IMR-90 (cell line): Measurements from ENCODE around the gene PLA2G4B. TPM values are rescaled to one million over a fixed set of nuclear protein-coding genes. Genes with fewer than 3 reads are reported as not detected.

Experiments used
- ATAC-seq: fragments of 200-7000 bp; cut with Tn5 transposase; 2 replicates; pipeline ENCODE4 v1.9.1; 2020; ENCODE audit warnings: low read depth, mild to moderate bottlenecking, moderate library complexity
- BruUV-seq: library from RNA; stranded (reverse); fragments of 400-500 nt; replicated peaks from 2 replicates; lab custom pipeline; 2021; lab: Mats Ljungman, UMichigan
- CTCF ChIA-PET: fragments of 300-600 bp; formaldehyde crosslinking; extraction: SDS; loops from one replicate; lab custom pipeline; 2021; ENCODE audit warnings: antibody characterized with exemption; lab: Yijun Ruan, JAX
- POLR2A ChIA-PET: fragments of 300-600 bp; sonication (Branson Sonifier 250); formaldehyde crosslinking; loops from one replicate; lab custom pipeline; 2022; ENCODE audit warnings: antibody characterized with exemption; ENCODE audit not compliant: unreplicated experiment; lab: Charles Lee
- DNase-seq: peaks from one replicate; pipeline ENCODE4 v3.0.0; 2013
- H2AFZ ChIP-seq: replicated peaks from 2 replicates; pipeline ENCODE3; 2013; ENCODE audit warnings: low read length, mild to moderate bottlenecking; ENCODE audit not compliant: poor library complexity
- H2AK5ac ChIP-seq: 2 replicates; pipeline ENCODE4 v1.6.1; 2013; ENCODE audit warnings: low read depth, low read length, inconsistent platforms
- H2AK9ac ChIP-seq: replicated peaks from 2 replicates; pipeline ENCODE3; 2013; ENCODE audit warnings: mild to moderate bottlenecking, low read depth, low read length, moderate library complexity; ENCODE audit not compliant: poor library complexity
- H2BK120ac ChIP-seq: 2 replicates; pipeline ENCODE4 v1.6.1; 2013; ENCODE audit warnings: low read depth, low read length, inconsistent platforms
- H2BK15ac ChIP-seq: 3 replicates; pipeline ENCODE4 v1.6.1; 2013; ENCODE audit warnings: low read depth, low read length, inconsistent platforms
- H2BK20ac ChIP-seq: 2 replicates; pipeline ENCODE4 v1.6.1; 2013; ENCODE audit warnings: low read depth, mild to moderate bottlenecking, inconsistent platforms, low read length, moderate library complexity
- H2BK5ac ChIP-seq: 2 replicates; pipeline ENCODE4 v1.6.1; 2013; ENCODE audit warnings: mild to moderate bottlenecking, low read depth, low read length, inconsistent platforms; ENCODE audit not compliant: poor library complexity, severe bottlenecking
- H3K14ac ChIP-seq: replicated peaks from 2 replicates; pipeline ENCODE4 v1.6.1; 2013; ENCODE audit warnings: low read depth, low read length, inconsistent platforms
- H3K18ac ChIP-seq: 2 replicates; pipeline ENCODE4 v1.6.1; 2013; ENCODE audit warnings: low read depth, low read length, control low read depth
- H3K23ac ChIP-seq: 2 replicates; pipeline ENCODE4 v1.6.1; 2013; ENCODE audit warnings: low read depth, low read length, inconsistent platforms
- H3K27ac ChIP-seq: 2 replicates; pipeline ENCODE4 v1.5.1; 2013; ENCODE audit warnings: mild to moderate bottlenecking, control low read depth, low read length; ENCODE audit not compliant: insufficient read depth
- H3K27me3 ChIP-seq: 2 replicates; pipeline ENCODE4 v1.6.1; 2013; ENCODE audit warnings: low read length; ENCODE audit not compliant: control insufficient read depth, insufficient read depth
- H3K36me3 ChIP-seq: 2 replicates; pipeline ENCODE4 v1.6.1; 2013; ENCODE audit warnings: low read length, mixed read lengths; ENCODE audit not compliant: control insufficient read depth, insufficient read depth
- H3K4ac ChIP-seq: 2 replicates; pipeline ENCODE4 v1.6.1; 2013; ENCODE audit warnings: low read depth, low read length, inconsistent platforms
- H3K4me1 ChIP-seq: 2 replicates; pipeline ENCODE4 v1.6.1; 2013; ENCODE audit warnings: low read length, mixed read lengths; ENCODE audit not compliant: control insufficient read depth, insufficient read depth
- H3K4me2 ChIP-seq: 2 replicates; pipeline ENCODE4 v1.6.1; 2013; ENCODE audit warnings: low read depth, mild to moderate bottlenecking, control low read depth, low read length, moderate library complexity
- H3K4me3 ChIP-seq: 2 replicates; pipeline ENCODE4 v1.5.1; 2013; ENCODE audit warnings: low read depth, mild to moderate bottlenecking, control low read depth, low read length, moderate library complexity; ENCODE audit not compliant: insufficient read depth
- H3K56ac ChIP-seq: 2 replicates; pipeline ENCODE4 v1.6.1; 2013; ENCODE audit warnings: low read length, inconsistent platforms; ENCODE audit not compliant: insufficient read depth; ENCODE audit errors: extremely low read depth
- H3K79me1 ChIP-seq, 2 experiments: 2 replicates each; pipeline ENCODE4 v1.6.1; 2013; ENCODE audit warnings: low read length in 2 of 2, inconsistent platforms in 1 of 2, low read depth in 1 of 2
- H3K9ac ChIP-seq: 2 replicates; pipeline ENCODE4 v1.6.1; 2013; ENCODE audit warnings: low read depth, low read length, control low read depth
- H3K9me1 ChIP-seq: 2 replicates; pipeline ENCODE4 v1.6.1; 2013; ENCODE audit warnings: low read length, inconsistent platforms; ENCODE audit not compliant: insufficient read depth
- H3K9me3 ChIP-seq: 2 replicates; pipeline ENCODE4 v1.6.1; 2013; ENCODE audit warnings: low read length; ENCODE audit not compliant: control insufficient read depth, insufficient read depth
- H4K20me1 ChIP-seq: 2 replicates; pipeline ENCODE4 v1.6.1; 2013; ENCODE audit warnings: low read length, inconsistent platforms; ENCODE audit not compliant: insufficient read depth
- H4K5ac ChIP-seq: 2 replicates; pipeline ENCODE4 v1.6.1; 2013; ENCODE audit warnings: mild to moderate bottlenecking, low read depth, low read length, control low read depth
- H4K8ac ChIP-seq, 2 experiments: 2 replicates each; pipeline ENCODE4 v1.6.1; 2013; ENCODE audit warnings: low read depth in 2 of 2, low read length in 2 of 2, control low read depth in 1 of 2, inconsistent platforms in 1 of 2
- H4K91ac ChIP-seq: 2 replicates; pipeline ENCODE4 v1.6.1; 2013; ENCODE audit warnings: low read depth, low read length, inconsistent platforms; ENCODE audit not compliant: insufficient read depth
- CTCF ChIP-seq: conservative IDR thresholded peaks from 2 replicates; pipeline ENCODE4 v1.5.1; 2012; ENCODE audit warnings: mild to moderate bottlenecking, low read depth, low read length, improper control_type of control experiment
- MAZ ChIP-seq: IDR thresholded peaks from 2 replicates; pipeline ENCODE4 v1.6.1; 2012; ENCODE audit warnings: low read depth, mild to moderate bottlenecking, low read length, improper control_type of control experiment, moderate library complexity, borderline replicate concordance
- POLR2A ChIP-seq: IDR thresholded peaks from 2 replicates; pipeline ENCODE4 v1.6.1; 2012; ENCODE audit warnings: mild to moderate bottlenecking, low read depth, low read length
- RCOR1 ChIP-seq: IDR thresholded peaks from 2 replicates; pipeline ENCODE4 v1.6.1; 2012; ENCODE audit warnings: mild to moderate bottlenecking, low read length, improper control_type of control experiment; ENCODE audit not compliant: insufficient replicate concordance
- USF2 ChIP-seq: fragments of 150-350 bp; IDR thresholded peaks from 2 replicates; pipeline ENCODE4 v1.6.1; 2017; ENCODE audit warnings: mild to moderate bottlenecking, antibody characterized with exemption, low read length, low read depth
- WGBS, 2 experiments: methylation state at CpG; one replicate each; pipeline versions ENCODE4 v1.1.5 to v1.1.7; 2013; ENCODE audit warnings: missing lambda C conversion rate in 2 of 2; ENCODE audit not compliant: insufficient read length in 1 of 2; ENCODE audit errors: extremely low coverage in 2 of 2; 5-methylcytosine and 5-hydroxymethylcytosine counted together
- dilution Hi-C: fragments of 300-500 bp; cut with HindIII; formaldehyde crosslinking; loops from one replicate; pipeline ENCODE4 v1.14.3; 2018; ENCODE audit warnings: low sequenced_read_pairs; ENCODE audit not compliant: unreplicated experiment
- in situ Hi-C: fragments of 300-500 bp; cut with MboI; formaldehyde crosslinking; loops from 3 replicates; pipeline ENCODE4 v1.14.3; 2019; ENCODE audit warnings: low sequenced_read_pairs, inconsistent platforms, mixed read lengths
- intact Hi-C: fragments of 100-400 bp; cut with micrococcal nuclease; formaldehyde crosslinking; loops from 2 replicates; pipeline ENCODE4 v1.10.0; 2022
- polyA plus RNA-seq, 3 experiments: library from polyadenylated mRNA; depleted of rRNA; stranded (reverse); fragments of >200 nt; gene quantifications; 2 replicates each; pipeline ENCODE4 v1.2.3, GENCODE V29; 2012; ENCODE audit warnings: low replicate concordance in 1 of 3
- total RNA-seq: library from RNA; depleted of rRNA; stranded (reverse); fragments of >200 nt; gene quantifications from 2 replicates; pipeline ENCODE4 v1.2.3, GENCODE V29; 2012

PLA2G4B gene
- total and polyA plus RNA-seq, 2 of the 4 experiments (the other 2 are of a cell fraction) = 0.18 to 3.1 TPM

- no peaks in the 10 kb centered on the region for H3K9me1 ChIP-seq
- H2BK15ac ChIP-seq = no peak overlapping the region
- ATAC-seq (no peak), DNase-seq (no peak)
- no peak overlapping the region for H4K8ac ChIP-seq
- H3K14ac ChIP-seq = no peak overlapping the region
- dilution Hi-C loops = no loop called here
- no TSS peak for BruUV-seq
- no peak overlapping the region for H3K9ac ChIP-seq
- no peak overlapping the region for H2BK5ac ChIP-seq
- POLR2A ChIA-PET = no interaction called here
- H3K56ac ChIP-seq = no peak overlapping the region
- no peaks in the 10 kb centered on the region for H4K20me1 ChIP-seq
- H3K4me1 ChIP-seq = no peaks in the 10 kb centered on the region
- no peak overlapping the region for H3K23ac ChIP-seq
- no peak overlapping the region for H2AK9ac ChIP-seq
- H3K79me1 ChIP-seq = no peaks in the 10 kb centered on the region
- no peak overlapping the region for H2AK5ac ChIP-seq
- H2BK120ac ChIP-seq = no peak overlapping the region
- in situ Hi-C loops = no loop called here
- no peaks in the 10 kb centered on the region for H3K36me3 ChIP-seq
- H4K91ac ChIP-seq = no peak overlapping the region
- no peak overlapping the region for H2BK20ac ChIP-seq
- 55% methylated on average over 16 of the region's 30 CpGs; no CpG with 5 or more reads in 1 of the 2 experiments for WGBS, 2 experiments
- H4K5ac ChIP-seq = no peak overlapping the region
- no peak for TF ChIP-seq RCOR1
- TF ChIP-seq CTCF = no peak
- TF ChIP-seq USF2 = no peak
- no peak for TF ChIP-seq MAZ
- TF ChIP-seq POLR2A = no peak
- no peak overlapping the region for H2AFZ ChIP-seq
- no peak overlapping the region for H3K4me3 ChIP-seq
- intact Hi-C loops = no loop called here
- H3K27me3 ChIP-seq = peaks cover 29% of the 10 kb centered on the region
- H3K18ac ChIP-seq = no peak overlapping the region
- H3K4me2 ChIP-seq = no peak overlapping the region
- H3K4ac ChIP-seq = no peak overlapping the region
- H3K9me3 ChIP-seq = no peaks in the 10 kb centered on the region
- no peak overlapping the region for H3K27ac ChIP-seq
- CTCF ChIA-PET = no interaction called here
These were observed 16.8 kb downstream of the PLA2G4B start for GRCh38 chr15:41855261-41855961.
